ENCODE measurements around the gene DAGLB.
A peak's percentile ranks its signal among the peaks of the same experiment; 100 is the strongest.

DNA sequence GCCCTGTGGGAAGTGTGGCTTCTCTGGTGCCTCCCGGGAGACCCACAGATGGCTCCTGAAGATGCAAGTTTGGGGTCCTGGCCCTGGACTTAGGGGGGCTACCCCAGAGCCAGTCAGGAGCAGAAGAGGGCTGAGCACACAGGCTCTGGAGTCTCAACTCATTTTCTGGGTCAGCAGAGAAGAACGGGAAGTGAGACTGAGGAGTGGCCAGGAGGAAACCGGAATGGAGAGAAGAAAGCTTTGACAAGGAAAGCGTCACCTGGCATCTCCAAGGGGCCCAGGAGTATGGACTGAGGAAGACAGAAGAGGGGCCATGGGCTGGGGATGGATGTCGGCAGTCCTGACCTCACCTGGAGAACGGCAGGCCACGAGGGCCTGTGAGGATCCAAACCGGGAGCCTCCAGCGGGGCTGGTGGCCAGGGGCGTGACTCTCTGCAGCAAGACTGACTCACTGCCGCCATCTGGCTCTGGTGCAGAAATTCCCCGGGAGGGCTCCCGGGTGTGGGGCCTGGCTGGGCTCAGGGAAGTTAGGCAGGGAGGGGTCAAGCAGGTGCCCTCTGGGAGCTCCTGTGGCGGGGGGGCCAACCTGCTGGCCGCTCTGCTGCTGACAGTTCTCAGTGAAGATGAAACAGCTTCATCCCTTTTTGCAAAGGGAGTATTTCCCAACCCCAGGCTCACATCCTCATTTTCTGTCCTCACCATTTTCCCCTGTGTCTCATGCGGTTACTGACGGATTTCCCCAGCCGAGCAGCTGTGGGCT is 23.6 kb downstream of the DAGLB start:
- TF ChIP-seq, protein P1, sequence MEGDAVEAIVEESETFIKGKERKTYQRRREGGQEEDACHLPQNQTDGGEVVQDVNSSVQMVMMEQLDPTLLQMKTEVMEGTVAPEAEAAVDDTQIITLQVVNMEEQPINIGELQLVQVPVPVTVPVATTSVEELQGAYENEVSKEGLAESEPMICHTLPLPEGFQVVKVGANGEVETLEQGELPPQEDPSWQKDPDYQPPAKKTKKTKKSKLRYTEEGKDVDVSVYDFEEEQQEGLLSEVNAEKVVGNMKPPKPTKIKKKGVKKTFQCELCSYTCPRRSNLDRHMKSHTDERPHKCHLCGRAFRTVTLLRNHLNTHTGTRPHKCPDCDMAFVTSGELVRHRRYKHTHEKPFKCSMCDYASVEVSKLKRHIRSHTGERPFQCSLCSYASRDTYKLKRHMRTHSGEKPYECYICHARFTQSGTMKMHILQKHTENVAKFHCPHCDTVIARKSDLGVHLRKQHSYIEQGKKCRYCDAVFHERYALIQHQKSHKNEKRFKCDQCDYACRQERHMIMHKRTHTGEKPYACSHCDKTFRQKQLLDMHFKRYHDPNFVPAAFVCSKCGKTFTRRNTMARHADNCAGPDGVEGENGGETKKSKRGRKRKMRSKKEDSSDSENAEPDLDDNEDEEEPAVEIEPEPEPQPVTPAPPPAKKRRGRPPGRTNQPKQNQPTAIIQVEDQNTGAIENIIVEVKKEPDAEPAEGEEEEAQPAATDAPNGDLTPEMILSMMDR (conservative IDR thresholded peaks at IDR 0.05; ENCODE audit: low read depth, low read length), result peak; percentile 48; the same call in 1 of the 2 replicates
- TF ChIP-seq EZH2phosphoT487 (IDR thresholded peaks at IDR 0.05; ENCODE audit: borderline replicate concordance, low read length) (no peak), EZH2 (IDR thresholded peaks at IDR 0.05; ENCODE audit: low read length, unreplicated experiment) (no peak)

Measured in PC-3 (cell line).